K562 (cell line): ENCODE measurements around the gene CARMIL3. TPM values are rescaled to one million over a fixed set of nuclear protein-coding genes. Genes with fewer than 3 reads are reported as not detected.

Experiments used
- ATAC-seq: fragments of 200-7000 bp; cut with Tn5 transposase; 3 replicates; pipeline ENCODE4 v1.9.1; 2020; ENCODE audit warnings: moderate library complexity
- BruUV-seq: library from RNA; stranded (reverse); fragments of 400-500 nt; replicated peaks from 2 replicates; lab custom pipeline; 2021; lab: Mats Ljungman, UMichigan
- CTCF ChIA-PET: fragments of 300-600 bp; formaldehyde crosslinking; extraction: SDS; loops from one replicate; lab custom pipeline; 2021; ENCODE audit warnings: low intra/inter-chr PET ratio; lab: Yijun Ruan, JAX
- POLR2A ChIA-PET: fragments of 300-600, 350-650 bp; sonication (Branson Sonifier 250); formaldehyde crosslinking; extraction: SDS; loops from one replicate; lab custom pipeline; 2021; ENCODE audit warnings: antibody characterized with exemption, inconsistent platforms; lab: Yijun Ruan, JAX
- DNase-seq, 4 experiments: peaks; one replicate each; pipeline versions ENCODE4 v3.0.0 to v3.0.0-alpha.2; 2011 to 2018; ENCODE audit warnings: low spot score in 3 of 4, mixed read lengths in 3 of 4; ENCODE audit errors: extremely low read depth in 1 of 4
- FAIRE-seq: peaks from 2 replicates; lab custom pipeline; 2011; peaks lifted over from hg19 to GRCh38; lab: Jason Lieb, UNC
- H2AFZ ChIP-seq: 2 replicates; pipeline ENCODE4 v1.6.0; 2011; ENCODE audit warnings: low read depth, low read length, control low read depth, inconsistent platforms
- H3K27ac ChIP-seq: fragments of 200-600 bp; 3 replicates; pipeline ENCODE4 v1.8.0; 2011; ENCODE audit warnings: low read depth, mild to moderate bottlenecking, control low read depth, inconsistent platforms, low read length, moderate library complexity, mixed read lengths; ENCODE audit errors: extremely low read depth
- H3K27me3 ChIP-seq, 2 experiments: fragments of 300-600 bp in 1 of 2; 2 replicates in 1 of 2; 3 replicates in 1 of 2; pipeline versions ENCODE4 v1.6.0 to v1.8.0; 2011; ENCODE audit warnings: inconsistent platforms in 2 of 2, low read length in 2 of 2, mild to moderate bottlenecking in 1 of 2, mixed read lengths in 1 of 2, moderate library complexity in 1 of 2; ENCODE audit not compliant: control insufficient read depth in 2 of 2, insufficient read depth in 2 of 2
- H3K36me3 ChIP-seq: fragments of 300-600 bp; 3 replicates; pipeline ENCODE4 v1.8.0; 2011; ENCODE audit warnings: mild to moderate bottlenecking, low read length, inconsistent platforms; ENCODE audit not compliant: control insufficient read depth, insufficient read depth
- H3K4me1 ChIP-seq, 2 experiments: fragments of 200-600 bp in 1 of 2; replicated peaks in 1 of 2; 2 replicates in 1 of 2; 3 replicates in 1 of 2; pipeline versions ENCODE4 v1.5.1 to v1.8.0; 2011; ENCODE audit warnings: inconsistent platforms in 2 of 2, low read length in 2 of 2, mild to moderate bottlenecking in 1 of 2, mixed read lengths in 1 of 2, moderate library complexity in 1 of 2; ENCODE audit not compliant: control insufficient read depth in 2 of 2, insufficient read depth in 2 of 2
- H3K4me2 ChIP-seq: 2 replicates; pipeline ENCODE4 v1.6.1; 2011; ENCODE audit warnings: low read length, control low read depth, inconsistent platforms, mixed read lengths; ENCODE audit not compliant: insufficient read depth
- H3K4me3 ChIP-seq: fragments of 200-600 bp; sonication (generic), shearing (Covaris generic); 2 replicates; pipeline ENCODE4 v1.5.1; 2016; ENCODE audit warnings: control low read depth, inconsistent platforms
- H3K79me2 ChIP-seq: fragments of 200-600 bp; 3 replicates; pipeline ENCODE4 v1.8.0; 2011; ENCODE audit warnings: low read length, inconsistent platforms; ENCODE audit not compliant: control insufficient read depth, insufficient read depth
- H3K9ac ChIP-seq, 2 experiments: 2 replicates each; pipeline versions ENCODE4 v1.6.0 to v1.6.1; 2011; ENCODE audit warnings: low read depth in 2 of 2, low read length in 2 of 2, control low read depth in 1 of 2, inconsistent platforms in 1 of 2, mild to moderate bottlenecking in 1 of 2, mixed read lengths in 1 of 2; ENCODE audit not compliant: insufficient read depth in 1 of 2
- H3K9me1 ChIP-seq: one replicate; pipeline ENCODE4 v1.6.0; 2011; ENCODE audit warnings: inconsistent platforms, mild to moderate bottlenecking, low read length, moderate library complexity; ENCODE audit not compliant: control insufficient read depth, insufficient read depth
- H3K9me3 ChIP-seq: replicated peaks from 2 replicates; pipeline ENCODE4 v1.5.1; 2011; ENCODE audit warnings: low read depth, low read length, inconsistent platforms; ENCODE audit not compliant: control insufficient read depth, insufficient read depth
- H4K20me1 ChIP-seq: replicated peaks from 2 replicates; pipeline ENCODE4 v1.6.1; 2011; ENCODE audit warnings: low read length, inconsistent platforms, mixed read lengths; ENCODE audit not compliant: control insufficient read depth, insufficient read depth
- BDP1 ChIP-seq: IDR thresholded peaks from 3 replicates; pipeline ENCODE4 v1.6.1; 2011; ENCODE audit not compliant: insufficient read length, insufficient read depth
- CBX2 ChIP-seq: fragments of 200-600 bp; sonication (generic); IDR thresholded peaks from one replicate; pipeline ENCODE4 v1.6.1; 2012; ENCODE audit warnings: mild to moderate bottlenecking, low read length, inconsistent platforms; ENCODE audit not compliant: insufficient read depth, poor library complexity, severe bottlenecking
- LARP7 ChIP-seq: fragments of 450-650 bp; IDR thresholded peaks from 2 replicates; pipeline ENCODE4 v1.6.1; 2016
- MIER1 ChIP-seq: fragments of 450-650 bp; IDR thresholded peaks from 2 replicates; pipeline ENCODE4 v1.6.1; 2016; ENCODE audit warnings: antibody characterized with exemption, mild to moderate bottlenecking, low read depth
- RAD21 ChIP-seq, 2 experiments: fragments of 250-450 bp in 1 of 2; fragments of 450-650 bp in 1 of 2; sonication (Bioruptor Pico) in 1 of 2; formaldehyde crosslinking in 1 of 2; IDR thresholded peaks in 1 of 2; conservative IDR thresholded peaks in 1 of 2; 2 replicates each; pipeline versions ENCODE4 v1.4.0 to v1.8.0; 2020 to 2022; ENCODE audit warnings: mild to moderate bottlenecking in 2 of 2, moderate library complexity in 1 of 2
- TCF3 ChIP-seq: sonication (generic); formaldehyde crosslinking; IDR thresholded peaks from 2 replicates; pipeline ENCODE4 v1.4.0; 2020; ENCODE audit warnings: mild to moderate bottlenecking, missing genetic modification reagents
- ZNF224 ChIP-seq: sonication (generic); formaldehyde crosslinking; IDR thresholded peaks from 2 replicates; pipeline ENCODE4 v1.8.0; 2022; ENCODE audit warnings: mild to moderate bottlenecking, missing genetic modification reagents
- ZNF311 ChIP-seq: fragments of 250-450 bp; sonication (Bioruptor Pico); IDR thresholded peaks from 2 replicates; pipeline ENCODE4 v1.4.0; 2020; ENCODE audit warnings: mild to moderate bottlenecking, moderate library complexity
- ZNF384 ChIP-seq: IDR thresholded peaks from 2 replicates; pipeline ENCODE4 v1.6.1; 2012; ENCODE audit warnings: low read depth, low read length, improper control_type of control experiment
- ZNF586 ChIP-seq: fragments of 450-650 bp; formaldehyde crosslinking; conservative IDR thresholded peaks from 2 replicates; pipeline ENCODE4 v1.4.0; 2020; ENCODE audit warnings: mild to moderate bottlenecking, moderate library complexity
- ZNF76 ChIP-seq: fragments of 250-450 bp; sonication (Bioruptor Pico); IDR thresholded peaks from 2 replicates; pipeline ENCODE4 v1.4.0; 2020; ENCODE audit warnings: mild to moderate bottlenecking, moderate library complexity, borderline replicate concordance
- ZNF764 ChIP-seq: fragments of 250-450 bp; sonication (Bioruptor Pico); IDR thresholded peaks from 2 replicates; pipeline ENCODE4 v1.4.0; 2020; ENCODE audit warnings: low read depth, mild to moderate bottlenecking, moderate library complexity
- WGBS: fragments of 100-300 bp; shearing (Covaris generic); methylation state at CpG from one replicate; pipeline ENCODE4 v1.1.6; 2016; ENCODE audit warnings: low coverage, mixed read lengths; ENCODE audit not compliant: insufficient coverage; ENCODE audit errors: missing lambda C conversion rate; 5-methylcytosine and 5-hydroxymethylcytosine counted together
- in situ Hi-C: fragments of 300-500 bp; cut with MboI; formaldehyde crosslinking; loops from 4 replicates; pipeline ENCODE4 v1.15.0; 2018; ENCODE audit warnings: inconsistent platforms, mixed read lengths
- intact Hi-C: fragments of 100-400 bp; cut with micrococcal nuclease; formaldehyde crosslinking; loops from 2 replicates; pipeline ENCODE4 v1.14.2; 2022
- polyA plus RNA-seq, 8 experiments: library from polyadenylated mRNA; depleted of rRNA in 4 of 8; stranded (reverse) in 5 of 8; unstranded in 3 of 8; fragments of >200 nt; fragmentation: Nextera tagmentation in 2 of 8; fragmentation: Illumina TruSeq in 1 of 8; extraction: Ambion mirVana in 2 of 8; extraction: Trizol in 1 of 8; gene quantifications; 2 replicates each; pipeline versions ENCODE4 v1.2.1 to v1.2.3, GENCODE V29; 2011 to 2014; ENCODE audit warnings: inconsistent platforms in 1 of 8, missing spikeins in 1 of 8
- total RNA-seq, 7 experiments: library from RNA; depleted of rRNA in 6 of 7; stranded (reverse); fragments of >200 nt in 6 of 7; fragmentation: Illumina TruSeq in 2 of 7; extraction: Trizol in 2 of 7; gene quantifications; 2 replicates each; pipeline versions ENCODE4 v1.2.1 to v1.2.3, GENCODE V29; 2011 to 2021; ENCODE audit warnings: low replicate concordance in 1 of 7
- TF ChIP-seq, protein P1 (sequence below): fragments of 450-650 bp; IDR thresholded peaks from 2 replicates; pipeline ENCODE4 v1.6.1; 2014; ENCODE audit warnings: low read depth, mild to moderate bottlenecking, moderate library complexity, borderline replicate concordance
- TF ChIP-seq, protein P2 (sequence below), 2 experiments: fragments of 150-350 bp in 1 of 2; IDR thresholded peaks; 2 replicates each; pipeline ENCODE4 v1.6.1; 2012 to 2016; ENCODE audit warnings: low read depth in 2 of 2, low read length in 2 of 2, mild to moderate bottlenecking in 1 of 2, moderate library complexity in 1 of 2

CARMIL3 gene
- total and polyA plus RNA-seq, 9 of the 15 experiments (the other 6 are each of a cell fraction or from before 2014, with no cell fraction given), result 0.01 to 0.11 (median 0.05) TPM; not detected in 5

DNA sequence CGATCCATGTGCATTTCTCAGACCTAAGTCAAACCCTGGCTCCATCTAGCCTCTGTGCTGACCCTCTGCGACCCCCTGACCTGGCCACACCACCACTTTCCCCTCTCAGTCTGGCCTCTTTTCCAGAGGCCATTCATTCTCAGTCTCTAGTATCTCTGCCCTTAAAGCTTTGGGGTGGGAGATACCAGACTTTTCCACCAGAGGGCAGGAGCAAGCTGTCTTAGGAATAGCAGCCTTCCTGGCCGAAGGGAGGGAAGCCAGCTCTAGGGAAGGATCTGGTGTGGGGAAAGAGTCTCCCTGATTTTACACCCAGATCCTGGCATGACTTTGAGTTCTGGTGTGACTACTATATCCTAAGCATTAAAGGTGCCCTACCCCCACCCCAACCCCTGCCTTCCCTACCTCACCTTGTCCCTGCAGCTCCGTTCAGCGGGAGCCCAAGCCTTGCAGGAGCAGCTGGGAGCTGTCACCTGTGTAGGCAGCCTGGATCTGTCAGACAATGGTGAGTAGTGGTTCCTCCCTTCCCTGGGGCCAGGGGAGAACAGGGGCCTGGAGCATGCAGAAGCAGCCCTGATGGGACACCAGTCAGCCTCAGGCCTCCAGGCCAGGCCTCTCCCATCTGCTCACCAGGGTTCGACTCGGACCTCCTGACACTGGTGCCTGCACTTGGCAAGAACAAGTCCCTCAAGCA is 6.6 kb downstream of the CARMIL3 start (continued):
- peak; percentile 83 to 92 for TF ChIP-seq RAD21 (CRISPR knock-in tag; conservative IDR thresholded peaks at IDR 0.05 in 1 of 2, IDR thresholded peaks at IDR 0.05 in 1 of 2)
- TF ChIP-seq ZNF76 (CRISPR knock-in tag), result no peak
- no peak for TF ChIP-seq LARP7

DNA sequence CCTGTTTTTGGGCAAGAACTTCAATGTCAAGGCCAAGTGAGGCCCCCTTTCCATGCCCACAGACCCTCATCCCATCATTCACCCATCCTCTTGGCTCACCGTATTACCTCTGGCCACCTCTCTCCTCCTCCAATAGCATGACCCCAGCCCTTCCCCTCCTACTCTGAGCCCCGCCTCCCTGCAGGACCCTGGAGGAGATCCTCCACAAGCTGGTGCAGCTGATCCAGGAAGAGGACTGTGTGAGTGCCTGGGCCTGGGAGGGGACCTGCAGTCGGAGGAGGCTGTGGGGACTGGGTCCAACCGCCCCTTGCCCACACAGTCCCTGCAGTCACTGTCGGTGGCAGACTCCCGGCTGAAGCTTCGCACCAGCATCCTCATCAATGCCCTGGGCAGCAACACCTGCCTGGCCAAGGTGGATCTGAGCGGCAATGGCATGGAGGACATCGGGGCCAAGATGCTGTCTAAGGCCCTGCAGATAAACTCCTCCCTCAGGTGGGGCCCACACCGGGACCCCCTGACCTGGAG is 7.2 kb downstream of the CARMIL3 start:
- intact Hi-C loops, result loop anchor here (1.0 kb wide), 3 partner anchors 31 to 238 kb away; no protein-coding TSS in a partner anchor
- H3K9ac ChIP-seq, result no peak overlapping the region
- WGBS, result 38% methylated on average over 10 of the region's 10 CpGs
- H3K4me3 ChIP-seq, result no peak overlapping the region
- in situ Hi-C loops, result loop anchor here (5.0 to 10.0 kb wide), 2 partner anchors 33 to 376 kb away; partner anchors contain the start of gene PCK2
- ChIA-PET CTCF (interaction anchor here (1.1 to 1.6 kb wide), 4 partner anchors 31 to 50 kb away, joined by 3 to 10 read pairs (median 6); no protein-coding TSS in a partner anchor), POLR2A (interaction anchor here (1.0 to 3.6 kb wide), 2 partner anchors 11 to 49 kb away, joined by 5 to 12 read pairs; no protein-coding TSS in a partner anchor)
- FAIRE-seq (no peak), ATAC-seq (0 out of 3 replicates have a peak, but pooled peaks have one; percentile 35), DNase-seq (no peak)
- peaks cover 0 to 6% of the 10 kb centered on the region in 2 experiments; a peak in 2 of 5 replicates for H3K4me1 ChIP-seq
- no peak overlapping the region for H3K27ac ChIP-seq
- no peaks in the 10 kb centered on the region; the same call in 1 of the 2 replicates for H4K20me1 ChIP-seq
- H3K79me2 ChIP-seq, result no peaks in the 10 kb centered on the region
- no peaks in the 10 kb centered on the region for H3K9me3 ChIP-seq
- no TSS peak for BruUV-seq
- no peak overlapping the region for H3K4me2 ChIP-seq
- H3K27me3 ChIP-seq, result peaks cover 0 to 17% of the 10 kb centered on the region in 2 experiments; a peak in 2 of 5 replicates
- no peaks in the 10 kb centered on the region for H3K9me1 ChIP-seq
- H3K36me3 ChIP-seq, result no peaks in the 10 kb centered on the region
- no peak overlapping the region for H2AFZ ChIP-seq
- TF ChIP-seq ZNF311 (CRISPR knock-in tag), result no peak
- TF ChIP-seq ZNF586 (CRISPR knock-in tag), result no peak
- TF ChIP-seq ZNF764 (CRISPR knock-in tag), result no peak
- TF ChIP-seq CBX2, result no peak
- no peak for TF ChIP-seq ZNF384
- TF ChIP-seq, protein P1, sequence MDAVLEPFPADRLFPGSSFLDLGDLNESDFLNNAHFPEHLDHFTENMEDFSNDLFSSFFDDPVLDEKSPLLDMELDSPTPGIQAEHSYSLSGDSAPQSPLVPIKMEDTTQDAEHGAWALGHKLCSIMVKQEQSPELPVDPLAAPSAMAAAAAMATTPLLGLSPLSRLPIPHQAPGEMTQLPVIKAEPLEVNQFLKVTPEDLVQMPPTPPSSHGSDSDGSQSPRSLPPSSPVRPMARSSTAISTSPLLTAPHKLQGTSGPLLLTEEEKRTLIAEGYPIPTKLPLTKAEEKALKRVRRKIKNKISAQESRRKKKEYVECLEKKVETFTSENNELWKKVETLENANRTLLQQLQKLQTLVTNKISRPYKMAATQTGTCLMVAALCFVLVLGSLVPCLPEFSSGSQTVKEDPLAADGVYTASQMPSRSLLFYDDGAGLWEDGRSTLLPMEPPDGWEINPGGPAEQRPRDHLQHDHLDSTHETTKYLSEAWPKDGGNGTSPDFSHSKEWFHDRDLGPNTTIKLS, result no peak
- TF ChIP-seq, protein P2, sequence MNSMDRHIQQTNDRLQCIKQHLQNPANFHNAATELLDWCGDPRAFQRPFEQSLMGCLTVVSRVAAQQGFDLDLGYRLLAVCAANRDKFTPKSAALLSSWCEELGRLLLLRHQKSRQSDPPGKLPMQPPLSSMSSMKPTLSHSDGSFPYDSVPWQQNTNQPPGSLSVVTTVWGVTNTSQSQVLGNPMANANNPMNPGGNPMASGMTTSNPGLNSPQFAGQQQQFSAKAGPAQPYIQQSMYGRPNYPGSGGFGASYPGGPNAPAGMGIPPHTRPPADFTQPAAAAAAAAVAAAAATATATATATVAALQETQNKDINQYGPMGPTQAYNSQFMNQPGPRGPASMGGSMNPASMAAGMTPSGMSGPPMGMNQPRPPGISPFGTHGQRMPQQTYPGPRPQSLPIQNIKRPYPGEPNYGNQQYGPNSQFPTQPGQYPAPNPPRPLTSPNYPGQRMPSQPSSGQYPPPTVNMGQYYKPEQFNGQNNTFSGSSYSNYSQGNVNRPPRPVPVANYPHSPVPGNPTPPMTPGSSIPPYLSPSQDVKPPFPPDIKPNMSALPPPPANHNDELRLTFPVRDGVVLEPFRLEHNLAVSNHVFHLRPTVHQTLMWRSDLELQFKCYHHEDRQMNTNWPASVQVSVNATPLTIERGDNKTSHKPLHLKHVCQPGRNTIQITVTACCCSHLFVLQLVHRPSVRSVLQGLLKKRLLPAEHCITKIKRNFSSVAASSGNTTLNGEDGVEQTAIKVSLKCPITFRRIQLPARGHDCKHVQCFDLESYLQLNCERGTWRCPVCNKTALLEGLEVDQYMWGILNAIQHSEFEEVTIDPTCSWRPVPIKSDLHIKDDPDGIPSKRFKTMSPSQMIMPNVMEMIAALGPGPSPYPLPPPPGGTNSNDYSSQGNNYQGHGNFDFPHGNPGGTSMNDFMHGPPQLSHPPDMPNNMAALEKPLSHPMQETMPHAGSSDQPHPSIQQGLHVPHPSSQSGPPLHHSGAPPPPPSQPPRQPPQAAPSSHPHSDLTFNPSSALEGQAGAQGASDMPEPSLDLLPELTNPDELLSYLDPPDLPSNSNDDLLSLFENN (IDR thresholded peaks at IDR 0.05; ENCODE audit: low read depth in 2 of 2, low read length in 2 of 2), result no peak
- no peak for TF ChIP-seq BDP1
- TF ChIP-seq ZNF224 (CRISPR knock-in tag), result no peak
- TF ChIP-seq TCF3 (CRISPR knock-in tag), result no peak
- TF ChIP-seq MIER1, result no peak
